Ovary (tissue), 9 donors: ENCODE measurements around the gene EIF4G2. TPM values are rescaled to one million over a fixed set of nuclear protein-coding genes. Genes with fewer than 3 reads are reported as not detected.

Experiments used
- DNase-seq, 5 donors: peaks; one replicate each; pipeline ENCODE4 v3.0.0-alpha.2; 2019 to 2020
- H3K27ac ChIP-seq, 2 donors: fragments of 200-600 bp; one replicate each; pipeline versions ENCODE4 v1.5.1 to v1.8.0; 2019 to 2022
- H3K27me3 ChIP-seq: fragments of 200-600 bp; one replicate; pipeline ENCODE4 v1.8.0; 2022
- H3K36me3 ChIP-seq: fragments of 200-600 bp; sonication (generic); one replicate; pipeline ENCODE4 v1.5.1; 2019
- H3K4me1 ChIP-seq: one replicate; pipeline ENCODE4 v1.8.1; 2013; ENCODE audit warnings: mild to moderate bottlenecking, moderate library complexity; ENCODE audit not compliant: insufficient read depth
- H3K4me3 ChIP-seq: fragments of 200-600 bp; sonication (generic); one replicate; pipeline ENCODE4 v1.5.1; 2017
- H3K9me3 ChIP-seq, 2 donors: fragments of 200-600 bp in 1 of 2; sonication (generic) in 1 of 2; one replicate each; pipeline versions ENCODE4 v1.5.1 to v1.8.1; 2013 to 2019; ENCODE audit warnings: mild to moderate bottlenecking in 1 of 2, moderate library complexity in 1 of 2
- CTCF ChIP-seq, 3 donors: fragments of 450-650 bp in 2 of 3; fragments of 200-600 bp in 1 of 3; IDR thresholded peaks; one replicate each; pipeline versions ENCODE4 v1.5.1 to v1.8.0; 2016 to 2022; ENCODE audit warnings: antibody characterized with exemption in 3 of 3, mild to moderate bottlenecking in 1 of 3
- EP300 ChIP-seq: sonication (generic); formaldehyde crosslinking; IDR thresholded peaks from one replicate; pipeline ENCODE4 v1.6.1; 2017; ENCODE audit warnings: antibody characterized with exemption
- POLR2A ChIP-seq: fragments of 450-650 bp; IDR thresholded peaks from one replicate; pipeline ENCODE4 v1.6.1; 2017; ENCODE audit warnings: antibody characterized with exemption, mild to moderate bottlenecking, moderate library complexity
- WGBS, 3 donors: extraction: QIAGEN DNeasy Blood & Tissue Kit in 1 of 3; methylation state at CpG; one replicate each; pipeline versions ENCODE4 v1.1.5 to v1.1.7; 2013 to 2017; 5-methylcytosine and 5-hydroxymethylcytosine counted together
- intact Hi-C, 4 donors: fragments of 100-400 bp; cut with DNase I; formaldehyde crosslinking; loops; one replicate each; pipeline versions ENCODE4 v1.11.0 to v1.15.1; 2022 to 2023
- polyA plus RNA-seq, 2 donors: library from polyadenylated mRNA; stranded (reverse); fragments of 200-250 nt in 1 of 2; fragments of 350-450 nt in 1 of 2; fragmentation: Illumina TruSeq in 1 of 2; extraction: RNeasy Lipid Tissue Mini Kit (QIAGEN cat#74804) in 1 of 2; gene quantifications; one replicate each; pipeline ENCODE4 v1.2.3, GENCODE V29; 2013 to 2014
- small RNA-seq: library from RNA; depleted of rRNA; stranded (forward); fragments of <200 nt; gene quantifications from one replicate; pipeline ENCODE3, GENCODE V24; 2016
- total RNA-seq, 7 donors: library from RNA; depleted of rRNA in 2 of 7; stranded (reverse); fragments of >200 nt in 2 of 7; fragmentation: NEBNext Ultra II Directional in 3 of 7; extraction: Animal tissue kit (Norgen Biotek cat#: 25700) in 3 of 7; gene quantifications; one replicate each; pipeline versions ENCODE4 v1.1.0 to v1.2.4, GENCODE V29; 2016 to 2023
- donor health status: DM: no; HTN: no; CAD: no; lungs with moderate emphysema.
- donor health status: DM: no; HTN: no; CAD: no.
- donor health status: Bipolar disorder and iron deficiency.
- donor health status: DM: yes; HTN: yes; CAD: no.
- donor health status: DM: no; HTN: no; CAD: no.
- donor health status: DM: yes; HTN: yes; CAD: no.

Gene EIF4G2
- total and polyA plus RNA-seq, 9 donors, result 206 to 761 (median 582) TPM

- TF ChIP-seq CTCF (IDR thresholded peaks at IDR 0.05), result no peak
- no peak for TF ChIP-seq POLR2A
- TF ChIP-seq EP300, result no peak
- Histone ChIP-seq H3K4me1 (no peaks in the 10 kb centered on the region), H3K4me3 (no peak overlapping the region), H3K27me3 (no peaks in the 10 kb centered on the region), H3K36me3 (no peaks in the 10 kb centered on the region), H3K27ac (no peak overlapping the region), H3K9me3 (no peaks in the 10 kb centered on the region)
- WGBS, 3 donors, result 39 to 59% (median 51%) methylated on average over 2 of the region's 2 CpGs
- DNase-seq, result no peak
- intact Hi-C loops, result no loop called here
Observed at GRCh38 chr11:10749476-10749875, 59.2 kb downstream of the EIF4G2 start.

- no peak for TF ChIP-seq CTCF (IDR thresholded peaks at IDR 0.05)
- no peak for TF ChIP-seq POLR2A
- no peak for TF ChIP-seq EP300
- no peak overlapping the region for H3K4me3 ChIP-seq
Observed at GRCh38 chr11:10747733-10748132, 61.0 kb downstream of the EIF4G2 start.

More at GRCh38 chr11:10747733-10748132, 61.0 kb downstream of the EIF4G2 start:
- H3K4me1 ChIP-seq, result peaks cover 8% of the 10 kb centered on the region
- intact Hi-C loops, result no loop called here
- no peak for DNase-seq
- H3K9me3 ChIP-seq, result no peaks in the 10 kb centered on the region
- H3K27ac ChIP-seq, result no peak overlapping the region
- no peaks in the 10 kb centered on the region for H3K36me3 ChIP-seq
- H3K27me3 ChIP-seq, result no peaks in the 10 kb centered on the region

Small RNA genes within 50 kb of the gene (small RNA-seq; reads per million reads assigned to genes)
- gene SNORD97, result not detected

Other genes starting within 250 kb of the EIF4G2 start
- gene LYVE1, start 240.3 kb downstream of the EIF4G2 start, total RNA-seq, result 10 to 100 TPM; 19.0 to 49.9 (median 34.5) TPM
- gene LYVE1, start 240.3 kb downstream of the EIF4G2 start, polyA plus RNA-seq, result 100 to 1,000 TPM in 1 of 2 donors, 10 to 100 TPM in 1; 22.9 to 159 TPM
- gene IRAG1, start 115.2 kb downstream of the EIF4G2 start, total RNA-seq, result 10 to 100 TPM in 6 of 7 donors, 1 to 10 TPM in 1; 5.8 to 89.5 (median 29.8) TPM
- gene IRAG1, start 115.2 kb downstream of the EIF4G2 start, polyA plus RNA-seq, result 10 to 100 TPM; 16.3 to 70.6 TPM
- 10 to 100 TPM; 18.5 to 40.6 (median 32.5) TPM for gene CTR9, start 57.7 kb downstream of the EIF4G2 start, total RNA-seq
- gene CTR9, start 57.7 kb downstream of the EIF4G2 start, polyA plus RNA-seq, result 10 to 100 TPM; 18.0 to 31.2 TPM
- gene ZBED5, start 49.1 kb upstream of the EIF4G2 start, total RNA-seq, result 10 to 100 TPM; 27.8 to 69.4 (median 56.9) TPM
- gene ZBED5, start 49.1 kb upstream of the EIF4G2 start, polyA plus RNA-seq, result 10 to 100 TPM; 33.8 to 42.2 TPM